Central memory CD4-positive, alpha-beta T cell (primary cell): ENCODE data around the gene REEP3.

Experiments used
- DNase-seq: peaks from one replicate; pipeline ENCODE4 v3.0.0; 2022

The REEP3 gene

DNA sequence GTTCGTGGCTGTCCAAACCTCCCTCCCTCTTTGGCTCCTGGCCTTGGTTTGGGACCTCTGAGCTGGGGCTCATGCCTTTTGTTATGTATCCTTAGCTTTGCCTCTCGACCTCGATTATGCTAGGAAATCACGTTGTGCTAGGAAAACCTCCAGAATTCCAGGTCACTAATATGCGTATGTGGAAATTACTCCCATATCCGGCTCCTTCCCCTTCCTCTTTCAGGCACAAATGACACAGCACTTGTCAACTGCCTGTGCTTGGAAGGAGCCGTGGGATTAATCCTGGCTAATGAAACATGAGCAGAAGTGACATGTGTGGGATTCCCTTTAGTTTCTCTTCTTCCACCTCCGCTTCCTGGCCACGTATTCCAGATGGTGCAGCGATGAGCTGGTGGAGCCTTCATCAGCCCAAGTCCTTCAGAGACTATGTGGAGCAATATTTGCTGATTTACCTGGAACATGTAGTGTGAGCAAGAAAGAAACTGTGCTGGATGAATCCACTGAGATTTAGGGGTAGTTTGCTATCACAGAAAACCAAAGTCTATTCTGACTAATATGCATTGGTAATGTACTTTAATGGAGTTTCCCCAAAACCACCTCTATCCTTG, 149.2 kb downstream of the REEP3 start:
- no peak for DNase-seq

DNA sequence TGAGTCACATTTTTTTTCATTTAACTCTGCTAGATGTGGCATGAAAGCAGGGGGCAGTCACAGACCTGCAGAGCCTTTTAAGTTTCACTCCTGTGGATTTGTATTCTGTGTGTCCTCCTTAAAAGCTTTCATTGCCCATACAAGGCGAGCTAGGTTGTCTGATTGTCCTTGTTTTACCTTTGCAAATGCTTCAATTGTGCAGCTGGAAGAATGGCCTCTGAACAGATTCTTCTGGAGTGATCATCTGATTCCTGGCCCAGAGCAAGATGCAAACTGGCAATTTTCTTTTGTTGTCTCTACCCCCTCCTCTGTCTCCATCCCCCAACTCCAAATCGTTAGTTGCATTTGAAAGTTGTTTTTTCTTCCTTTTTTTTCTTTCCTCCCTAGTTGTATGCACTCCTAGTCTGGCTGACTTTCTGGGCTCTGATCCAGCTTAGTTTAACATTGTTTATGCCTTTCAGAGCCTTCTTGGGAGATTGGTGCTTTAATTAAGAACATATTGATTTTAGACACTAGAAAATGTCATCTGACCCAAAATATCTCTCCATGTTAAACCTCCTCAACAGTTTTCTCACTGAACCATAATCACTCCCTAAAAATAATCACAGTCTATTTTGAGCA, 150.2 kb downstream of the REEP3 start:
- DNase-seq, result no peak

DNA sequence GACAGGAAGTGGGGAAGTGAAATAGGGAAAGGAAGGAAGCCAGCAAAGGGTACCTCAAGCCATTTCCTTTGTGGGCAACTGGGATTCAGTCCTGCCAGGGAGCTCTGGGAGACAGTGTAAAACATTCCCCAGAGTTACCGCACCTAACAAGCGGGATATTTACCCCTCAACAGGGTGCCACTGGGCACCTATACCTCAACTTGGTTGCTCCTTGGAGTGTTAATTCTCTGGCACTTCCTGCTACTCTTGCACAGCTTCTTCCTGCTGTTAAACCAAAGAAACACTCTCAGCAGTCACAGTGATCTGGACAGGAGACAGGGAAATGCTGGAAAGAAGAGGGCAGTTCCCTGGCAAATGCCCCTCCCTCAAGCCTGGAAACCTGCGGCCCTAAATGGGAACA, 151.3 kb downstream of the REEP3 start:
- no peak for DNase-seq

GRCh38 chr10:63673246-63673645, 152.0 kb downstream of the REEP3 start:
- no peak for DNase-seq

DNA sequence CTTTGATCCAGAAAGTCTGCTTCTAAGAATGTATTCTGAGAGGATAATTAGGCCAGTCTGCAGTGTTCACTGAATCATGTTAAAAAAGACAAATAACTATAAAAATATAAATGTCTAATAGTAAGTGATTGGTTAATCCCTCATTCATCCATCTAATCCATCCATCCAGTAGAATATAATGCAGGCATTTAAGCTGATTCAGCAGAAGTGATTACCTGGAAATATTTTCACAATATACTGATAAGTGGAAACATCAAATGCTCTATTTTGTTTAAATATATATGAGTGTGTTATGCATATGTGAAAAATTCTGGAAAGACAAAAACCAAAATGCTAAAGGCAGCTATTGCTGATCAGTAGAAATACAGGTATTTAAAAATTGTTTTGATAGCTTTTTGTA, 152.6 kb downstream of the REEP3 start:
- DNase-seq, result no peak
